Measurements from ENCODE around the gene RELA. TPM values are rescaled to one million over a fixed set of nuclear protein-coding genes. Genes with fewer than 3 reads are reported as not detected.

The RELA gene
- total and polyA plus RNA-seq, 2 of the 4 experiments (the other 2 are of a cell fraction), result 8.6 to 53.0 TPM

DNA sequence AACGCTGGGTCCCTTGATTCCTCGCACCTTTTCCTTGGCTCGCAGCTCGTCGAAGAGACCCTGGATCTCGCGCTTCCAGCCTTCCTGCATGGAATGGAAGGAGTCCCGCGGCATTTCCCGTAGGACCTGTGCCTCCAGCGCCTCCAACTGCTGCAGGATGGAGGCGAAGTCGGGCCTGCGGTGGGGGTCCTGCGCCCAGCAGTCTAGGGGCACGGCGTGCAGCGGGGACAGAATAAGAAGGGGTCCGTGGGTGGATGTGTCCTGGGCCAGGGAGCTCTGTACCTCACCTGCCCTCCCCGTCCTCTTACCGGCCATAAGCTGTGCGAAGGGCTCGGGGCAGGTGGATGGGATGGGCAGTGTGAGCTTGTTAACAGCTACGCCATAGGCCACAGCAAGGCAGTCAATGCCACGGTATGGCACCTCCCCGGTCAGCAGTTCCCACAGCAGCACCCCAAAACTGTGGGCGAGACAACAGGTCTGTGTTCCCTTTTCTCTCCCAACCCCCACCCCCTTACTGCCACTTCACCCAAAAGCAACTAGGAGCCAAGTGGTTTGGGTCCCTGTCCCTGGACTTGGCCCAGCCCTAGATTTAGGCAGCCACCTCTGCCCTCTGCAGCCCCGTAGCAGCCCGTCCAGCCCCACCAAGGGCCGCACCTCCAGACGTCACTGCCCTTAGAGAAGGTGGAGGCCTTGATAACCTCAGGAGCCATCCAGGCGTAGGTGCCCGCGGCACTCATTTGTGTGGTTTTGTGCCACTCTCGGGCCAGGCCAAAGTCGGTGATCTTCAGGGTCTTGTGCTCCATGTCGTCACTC lies 54.9 kb downstream of the RELA start:
- DNase-seq, result no peak
- Histone ChIP-seq H2BK20ac (ENCODE audit: low read depth, low read length) (no peak overlapping the region), H3K36me3 (ENCODE audit: control insufficient read depth, insufficient read depth, low read length) (peaks cover 41% of the 10 kb centered on the region), H2BK120ac (ENCODE audit: low read depth, low read length) (no peak overlapping the region), H4K91ac (ENCODE audit: insufficient read depth, low read depth, low read length) (no peak overlapping the region), H3K27ac (ENCODE audit: insufficient read depth, low read length) (no peak overlapping the region), H3K18ac (ENCODE audit: low read depth, low read length) (no peak overlapping the region), H3K14ac (replicated peaks; ENCODE audit: low read depth, low read length) (no peak overlapping the region), H4K8ac (ENCODE audit: low read depth in 2 of 2, low read length in 2 of 2) (no peak overlapping the region), H3K27me3 (ENCODE audit: control insufficient read depth, insufficient read depth, low read length) (no peaks in the 10 kb centered on the region), H3K9ac (ENCODE audit: low read depth, low read length) (no peak overlapping the region), H4K5ac (ENCODE audit: low read depth, low read length) (no peak overlapping the region), H3K9me1 (ENCODE audit: insufficient read depth, low read length) (0 out of 2 replicates have a peak, but pooled peaks cover 9% of the 10 kb centered on the region), H4K20me1 (ENCODE audit: insufficient read depth, low read length) (peaks cover 41% of the 10 kb centered on the region), H2AK5ac (ENCODE audit: low read depth, low read length) (no peak overlapping the region), H3K4ac (ENCODE audit: low read depth, low read length) (no peak overlapping the region), H3K4me3 (ENCODE audit: insufficient read depth, low read depth, low read length) (no peak overlapping the region), H2AK9ac (replicated peaks; ENCODE audit: low read depth, low read length, poor library complexity) (peak overlapping the region; percentile 73), H3K4me1 (ENCODE audit: control insufficient read depth, insufficient read depth, low read length) (peaks cover 16% of the 10 kb centered on the region), H2BK5ac (ENCODE audit: low read depth, low read length, poor library complexity, severe bottlenecking) (no peak overlapping the region), H3K79me1 (ENCODE audit: low read depth in 1 of 2, low read length in 2 of 2) (peaks cover 13 to 66% of the 10 kb centered on the region in 2 experiments), H3K23ac (ENCODE audit: low read depth, low read length) (no peak overlapping the region), H3K4me2 (ENCODE audit: low read depth, low read length) (peak overlapping the region; percentile 74), H3K9me3 (ENCODE audit: control insufficient read depth, insufficient read depth, low read length) (no peaks in the 10 kb centered on the region), H2AFZ (replicated peaks; ENCODE audit: low read length, poor library complexity) (peak overlapping the region; percentile 61), H3K56ac (ENCODE audit: extremely low read depth, insufficient read depth, low read length) (no peak overlapping the region), H2BK15ac (ENCODE audit: low read depth, low read length) (no peak overlapping the region)
- no TSS peak for BruUV-seq (replicated peaks)
- dilution Hi-C loops (cut with HindIII; ENCODE audit: low sequenced_read_pairs, unreplicated experiment), result no loop called here
- no peak for ATAC-seq (ENCODE audit: low read depth)
- intact Hi-C loops (cut with micrococcal nuclease), result loop anchor here (5.0 kb wide), 1 partner anchor 36 kb away; the partner anchor contains the start of genes FAM89B and ZNRD2
- POLR2A ChIA-PET (ENCODE audit: unreplicated experiment), result interaction anchor here (0.5 to 0.6 kb wide), 2 partner anchors 107 to 290 kb away, joined by 3 to 10 read pairs; no protein-coding TSS in a partner anchor
- in situ Hi-C loops (cut with MboI; ENCODE audit: low sequenced_read_pairs), result no loop called here
- WGBS, 2 experiments (ENCODE audit: extremely low coverage in 2 of 2, insufficient read length in 1 of 2), result 77% methylated on average over 10 of the region's 37 CpGs; no CpG with 5 or more reads in 1 of the 2 experiments
- CTCF ChIA-PET, result interaction anchor here (1.0 kb wide), 1 partner anchor 14 kb away, joined by 3 read pairs; no protein-coding TSS in a partner anchor
- TF ChIP-seq MXI1 (IDR thresholded peaks at IDR 0.05; ENCODE audit: borderline replicate concordance, low read depth, low read length) (no peak), RAD21 (IDR thresholded peaks at IDR 0.05; ENCODE audit: low read length) (no peak), CEBPB (IDR thresholded peaks at IDR 0.05; ENCODE audit: low read depth, low read length) (no peak), NFE2L2 (IDR thresholded peaks at IDR 0.05; ENCODE audit: low read depth, low read length) (no peak), CHD1 (IDR thresholded peaks at IDR 0.05; ENCODE audit: low read depth, low read length) (no peak), RCOR1 (IDR thresholded peaks at IDR 0.05; ENCODE audit: insufficient replicate concordance, low read length) (no peak), FOS (IDR thresholded peaks at IDR 0.05; ENCODE audit: low read depth, low read length) (no peak), SMC3 (IDR thresholded peaks at IDR 0.05; ENCODE audit: low read depth, low read length) (no peak), MAZ (IDR thresholded peaks at IDR 0.05; ENCODE audit: borderline replicate concordance, low read depth, low read length) (no peak), BHLHE40 (IDR thresholded peaks at IDR 0.05; ENCODE audit: low read depth, low read length) (no peak), RFX5 (IDR thresholded peaks at IDR 0.05; ENCODE audit: low read depth, low read length) (no peak)
- TF ChIP-seq, protein P1, sequence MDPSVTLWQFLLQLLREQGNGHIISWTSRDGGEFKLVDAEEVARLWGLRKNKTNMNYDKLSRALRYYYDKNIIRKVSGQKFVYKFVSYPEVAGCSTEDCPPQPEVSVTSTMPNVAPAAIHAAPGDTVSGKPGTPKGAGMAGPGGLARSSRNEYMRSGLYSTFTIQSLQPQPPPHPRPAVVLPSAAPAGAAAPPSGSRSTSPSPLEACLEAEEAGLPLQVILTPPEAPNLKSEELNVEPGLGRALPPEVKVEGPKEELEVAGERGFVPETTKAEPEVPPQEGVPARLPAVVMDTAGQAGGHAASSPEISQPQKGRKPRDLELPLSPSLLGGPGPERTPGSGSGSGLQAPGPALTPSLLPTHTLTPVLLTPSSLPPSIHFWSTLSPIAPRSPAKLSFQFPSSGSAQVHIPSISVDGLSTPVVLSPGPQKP (IDR thresholded peaks at IDR 0.05; ENCODE audit: borderline replicate concordance, low read depth, low read length), result no peak
- TF ChIP-seq, protein P2, sequence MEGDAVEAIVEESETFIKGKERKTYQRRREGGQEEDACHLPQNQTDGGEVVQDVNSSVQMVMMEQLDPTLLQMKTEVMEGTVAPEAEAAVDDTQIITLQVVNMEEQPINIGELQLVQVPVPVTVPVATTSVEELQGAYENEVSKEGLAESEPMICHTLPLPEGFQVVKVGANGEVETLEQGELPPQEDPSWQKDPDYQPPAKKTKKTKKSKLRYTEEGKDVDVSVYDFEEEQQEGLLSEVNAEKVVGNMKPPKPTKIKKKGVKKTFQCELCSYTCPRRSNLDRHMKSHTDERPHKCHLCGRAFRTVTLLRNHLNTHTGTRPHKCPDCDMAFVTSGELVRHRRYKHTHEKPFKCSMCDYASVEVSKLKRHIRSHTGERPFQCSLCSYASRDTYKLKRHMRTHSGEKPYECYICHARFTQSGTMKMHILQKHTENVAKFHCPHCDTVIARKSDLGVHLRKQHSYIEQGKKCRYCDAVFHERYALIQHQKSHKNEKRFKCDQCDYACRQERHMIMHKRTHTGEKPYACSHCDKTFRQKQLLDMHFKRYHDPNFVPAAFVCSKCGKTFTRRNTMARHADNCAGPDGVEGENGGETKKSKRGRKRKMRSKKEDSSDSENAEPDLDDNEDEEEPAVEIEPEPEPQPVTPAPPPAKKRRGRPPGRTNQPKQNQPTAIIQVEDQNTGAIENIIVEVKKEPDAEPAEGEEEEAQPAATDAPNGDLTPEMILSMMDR (conservative IDR thresholded peaks at IDR 0.05; ENCODE audit: low read depth, low read length), result no peak
- TF ChIP-seq, protein P3, sequence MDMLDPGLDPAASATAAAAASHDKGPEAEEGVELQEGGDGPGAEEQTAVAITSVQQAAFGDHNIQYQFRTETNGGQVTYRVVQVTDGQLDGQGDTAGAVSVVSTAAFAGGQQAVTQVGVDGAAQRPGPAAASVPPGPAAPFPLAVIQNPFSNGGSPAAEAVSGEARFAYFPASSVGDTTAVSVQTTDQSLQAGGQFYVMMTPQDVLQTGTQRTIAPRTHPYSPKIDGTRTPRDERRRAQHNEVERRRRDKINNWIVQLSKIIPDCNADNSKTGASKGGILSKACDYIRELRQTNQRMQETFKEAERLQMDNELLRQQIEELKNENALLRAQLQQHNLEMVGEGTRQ (IDR thresholded peaks at IDR 0.05; ENCODE audit: low read depth, low read length), result no peak
